K562 (cell line): Measurements from ENCODE around the gene TECPR2. TPM values are rescaled to one million over a fixed set of nuclear protein-coding genes. Genes with fewer than 3 reads are reported as not detected.

Source experiments
- ATAC-seq: fragments of 200-7000 bp; cut with Tn5 transposase; 3 replicates; pipeline ENCODE4 v1.9.1; 2020; ENCODE audit warnings: moderate library complexity
- BruUV-seq: library from RNA; stranded (reverse); fragments of 400-500 nt; replicated peaks from 2 replicates; lab custom pipeline; 2021; lab: Mats Ljungman, UMichigan
- CTCF ChIA-PET: fragments of 300-600 bp; formaldehyde crosslinking; extraction: SDS; loops from one replicate; lab custom pipeline; 2021; ENCODE audit warnings: low intra/inter-chr PET ratio; lab: Yijun Ruan, JAX
- POLR2A ChIA-PET: fragments of 300-600, 350-650 bp; sonication (Branson Sonifier 250); formaldehyde crosslinking; extraction: SDS; loops from one replicate; lab custom pipeline; 2021; ENCODE audit warnings: antibody characterized with exemption, inconsistent platforms; lab: Yijun Ruan, JAX
- DNase-seq, 4 experiments: peaks; one replicate each; pipeline versions ENCODE4 v3.0.0 to v3.0.0-alpha.2; 2011 to 2018; ENCODE audit warnings: low spot score in 3 of 4, mixed read lengths in 3 of 4; ENCODE audit errors: extremely low read depth in 1 of 4
- FAIRE-seq: peaks from 2 replicates; lab custom pipeline; 2011; peaks lifted over from hg19 to GRCh38; lab: Jason Lieb, UNC
- H2AFZ ChIP-seq: 2 replicates; pipeline ENCODE4 v1.6.0; 2011; ENCODE audit warnings: low read depth, low read length, control low read depth, inconsistent platforms
- H3K27ac ChIP-seq: fragments of 200-600 bp; 3 replicates; pipeline ENCODE4 v1.8.0; 2011; ENCODE audit warnings: low read depth, mild to moderate bottlenecking, control low read depth, inconsistent platforms, low read length, moderate library complexity, mixed read lengths; ENCODE audit errors: extremely low read depth
- H3K27me3 ChIP-seq, 2 experiments: fragments of 300-600 bp in 1 of 2; 2 replicates in 1 of 2; 3 replicates in 1 of 2; pipeline versions ENCODE4 v1.6.0 to v1.8.0; 2011; ENCODE audit warnings: inconsistent platforms in 2 of 2, low read length in 2 of 2, mild to moderate bottlenecking in 1 of 2, mixed read lengths in 1 of 2, moderate library complexity in 1 of 2; ENCODE audit not compliant: control insufficient read depth in 2 of 2, insufficient read depth in 2 of 2
- H3K36me3 ChIP-seq: fragments of 300-600 bp; 3 replicates; pipeline ENCODE4 v1.8.0; 2011; ENCODE audit warnings: mild to moderate bottlenecking, low read length, inconsistent platforms; ENCODE audit not compliant: control insufficient read depth, insufficient read depth
- H3K4me1 ChIP-seq, 2 experiments: fragments of 200-600 bp in 1 of 2; replicated peaks in 1 of 2; 2 replicates in 1 of 2; 3 replicates in 1 of 2; pipeline versions ENCODE4 v1.5.1 to v1.8.0; 2011; ENCODE audit warnings: inconsistent platforms in 2 of 2, low read length in 2 of 2, mild to moderate bottlenecking in 1 of 2, mixed read lengths in 1 of 2, moderate library complexity in 1 of 2; ENCODE audit not compliant: control insufficient read depth in 2 of 2, insufficient read depth in 2 of 2
- H3K4me2 ChIP-seq: 2 replicates; pipeline ENCODE4 v1.6.1; 2011; ENCODE audit warnings: low read length, control low read depth, inconsistent platforms, mixed read lengths; ENCODE audit not compliant: insufficient read depth
- H3K4me3 ChIP-seq: fragments of 200-600 bp; sonication (generic), shearing (Covaris generic); 2 replicates; pipeline ENCODE4 v1.5.1; 2016; ENCODE audit warnings: control low read depth, inconsistent platforms
- H3K79me2 ChIP-seq: fragments of 200-600 bp; 3 replicates; pipeline ENCODE4 v1.8.0; 2011; ENCODE audit warnings: low read length, inconsistent platforms; ENCODE audit not compliant: control insufficient read depth, insufficient read depth
- H3K9ac ChIP-seq, 2 experiments: 2 replicates each; pipeline versions ENCODE4 v1.6.0 to v1.6.1; 2011; ENCODE audit warnings: low read depth in 2 of 2, low read length in 2 of 2, control low read depth in 1 of 2, inconsistent platforms in 1 of 2, mild to moderate bottlenecking in 1 of 2, mixed read lengths in 1 of 2; ENCODE audit not compliant: insufficient read depth in 1 of 2
- H3K9me1 ChIP-seq: one replicate; pipeline ENCODE4 v1.6.0; 2011; ENCODE audit warnings: inconsistent platforms, mild to moderate bottlenecking, low read length, moderate library complexity; ENCODE audit not compliant: control insufficient read depth, insufficient read depth
- H3K9me3 ChIP-seq: replicated peaks from 2 replicates; pipeline ENCODE4 v1.5.1; 2011; ENCODE audit warnings: low read depth, low read length, inconsistent platforms; ENCODE audit not compliant: control insufficient read depth, insufficient read depth
- H4K20me1 ChIP-seq: replicated peaks from 2 replicates; pipeline ENCODE4 v1.6.1; 2011; ENCODE audit warnings: low read length, inconsistent platforms, mixed read lengths; ENCODE audit not compliant: control insufficient read depth, insufficient read depth
- KLF16 ChIP-seq: IDR thresholded peaks from 2 replicates; pipeline ENCODE4 v1.6.1; 2016; ENCODE audit warnings: antibody characterized with exemption
- NCOA4 ChIP-seq: fragments of 450-650 bp; IDR thresholded peaks from 2 replicates; pipeline ENCODE4 v1.6.1; 2018; ENCODE audit warnings: mild to moderate bottlenecking; ENCODE audit not compliant: partially characterized antibody
- SPI1 ChIP-seq: IDR thresholded peaks from 2 replicates; pipeline ENCODE4 v1.6.1; 2011; ENCODE audit warnings: low read depth, low read length, control low read depth, borderline replicate concordance
- TFAM ChIP-seq: fragments of 250-450 bp; sonication (Bioruptor Pico); conservative IDR thresholded peaks from 2 replicates; pipeline ENCODE4 v1.5.0; 2021; ENCODE audit warnings: mild to moderate bottlenecking, moderate library complexity
- WGBS: fragments of 100-300 bp; shearing (Covaris generic); methylation state at CpG from one replicate; pipeline ENCODE4 v1.1.6; 2016; ENCODE audit warnings: low coverage, mixed read lengths; ENCODE audit not compliant: insufficient coverage; ENCODE audit errors: missing lambda C conversion rate; 5-methylcytosine and 5-hydroxymethylcytosine counted together
- in situ Hi-C: fragments of 300-500 bp; cut with MboI; formaldehyde crosslinking; loops from 4 replicates; pipeline ENCODE4 v1.15.0; 2018; ENCODE audit warnings: inconsistent platforms, mixed read lengths
- intact Hi-C: fragments of 100-400 bp; cut with micrococcal nuclease; formaldehyde crosslinking; loops from 2 replicates; pipeline ENCODE4 v1.14.2; 2022
- polyA plus RNA-seq, 8 experiments: library from polyadenylated mRNA; depleted of rRNA in 4 of 8; stranded (reverse) in 5 of 8; unstranded in 3 of 8; fragments of >200 nt; fragmentation: Nextera tagmentation in 2 of 8; fragmentation: Illumina TruSeq in 1 of 8; extraction: Ambion mirVana in 2 of 8; extraction: Trizol in 1 of 8; gene quantifications; 2 replicates each; pipeline versions ENCODE4 v1.2.1 to v1.2.3, GENCODE V29; 2011 to 2014; ENCODE audit warnings: inconsistent platforms in 1 of 8, missing spikeins in 1 of 8
- total RNA-seq, 7 experiments: library from RNA; depleted of rRNA in 6 of 7; stranded (reverse); fragments of >200 nt in 6 of 7; fragmentation: Illumina TruSeq in 2 of 7; extraction: Trizol in 2 of 7; gene quantifications; 2 replicates each; pipeline versions ENCODE4 v1.2.1 to v1.2.3, GENCODE V29; 2011 to 2021; ENCODE audit warnings: low replicate concordance in 1 of 7
- TF ChIP-seq, protein P1 (sequence below): fragments of 200-600 bp; sonication (generic); IDR thresholded peaks from one replicate; pipeline ENCODE4 v1.6.1; 2012; ENCODE audit warnings: mild to moderate bottlenecking, low read depth, low read length, inconsistent platforms
- TF ChIP-seq, protein P2 (sequence below): fragments of 450-650 bp; IDR thresholded peaks from 2 replicates; pipeline ENCODE4 v1.6.1; 2017; ENCODE audit warnings: mild to moderate bottlenecking, moderate library complexity
- TF ChIP-seq, protein P3 (sequence below): sonication (generic); formaldehyde crosslinking; IDR thresholded peaks from 2 replicates; pipeline ENCODE4 v1.5.0; 2020; ENCODE audit warnings: missing genetic modification reagents

TECPR2 gene
- total and polyA plus RNA-seq, 9 of the 15 experiments (the other 6 are each of a cell fraction or from before 2014, with no cell fraction given), result 0.04 to 3.0 (median 0.83) TPM

DNA sequence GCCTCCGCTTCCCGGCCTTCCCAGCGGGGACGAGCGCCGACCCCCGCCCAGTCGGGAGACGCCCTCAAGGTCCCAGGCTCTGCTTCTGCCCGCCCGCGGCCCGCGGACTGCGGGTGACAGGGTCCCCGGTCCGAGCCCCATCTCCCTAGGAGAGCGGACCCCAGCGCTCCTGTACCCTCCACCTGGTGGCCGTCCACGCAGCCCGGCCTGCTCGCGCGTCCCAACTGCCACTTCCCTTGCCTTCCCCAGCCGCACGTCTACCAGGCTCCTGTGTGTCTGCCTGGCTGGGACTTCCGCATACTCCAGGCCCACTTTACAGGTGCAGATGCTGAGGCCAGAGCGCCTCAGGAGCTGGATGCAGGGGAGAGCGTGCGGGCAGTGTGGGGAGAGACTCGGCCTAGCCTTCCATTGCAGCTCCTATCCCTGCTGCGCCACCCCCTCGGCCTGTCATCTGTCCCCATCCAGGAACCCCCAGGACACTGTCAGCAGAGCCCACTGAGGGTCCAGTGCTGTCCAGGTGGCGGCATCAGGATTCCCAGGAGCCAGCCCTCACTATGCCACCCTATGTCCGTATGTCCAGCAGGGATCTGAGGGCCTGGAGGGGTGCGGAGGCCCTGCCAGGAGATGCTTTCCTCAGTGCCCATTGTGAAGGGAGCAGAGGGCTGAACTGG is 154.8 kb downstream of the TECPR2 start:
- Histone ChIP-seq H3K9me3 (no peaks in the 10 kb centered on the region), H3K4me1 (peaks cover 0 to 24% of the 10 kb centered on the region in 2 experiments; a peak in 2 of 5 replicates), H3K4me2 (peak overlapping the region; percentile 71), H3K9me1 (no peaks in the 10 kb centered on the region), H3K27me3 (no peaks in the 10 kb centered on the region), H3K36me3 (no peaks in the 10 kb centered on the region), H3K79me2 (no peaks in the 10 kb centered on the region), H3K4me3 (peak overlapping the region; percentile 61), H3K27ac (peak overlapping the region; percentile 81; the same call in 2 of the 3 replicates), H4K20me1 (no peaks in the 10 kb centered on the region), H2AFZ (peak overlapping the region; percentile 85), H3K9ac (peak overlapping the region; percentile 77 to 91; a peak in 3 of 4 replicates)
- 87% methylated on average over 9 of the region's 37 CpGs for WGBS
- FAIRE-seq (no peak), DNase-seq (no peak), ATAC-seq (peak; percentile 59)
- BruUV-seq, result no TSS peak
- ChIA-PET CTCF (interaction anchor here (1.0 to 2.8 kb wide), 2 partner anchors 76 to 79 kb away, joined by 3 to 38 read pairs; no protein-coding TSS in a partner anchor), POLR2A (interaction anchor here (0.6 to 0.9 kb wide), 2 partner anchors 113 to 177 kb away, joined by 3 to 4 read pairs; no protein-coding TSS in a partner anchor)
- in situ Hi-C loops, result loop anchor here (5.0 to 25.0 kb wide), 3 partner anchors 75 to 395 kb away; partner anchors contain the start of gene AMN
- intact Hi-C loops, result loop anchor here (5.0 kb wide), 1 partner anchor 200 kb away; the partner anchor contains the start of gene ZNF839
- TF ChIP-seq TFAM (CRISPR knock-in tag) (no peak), NCOA4 (no peak), KLF16 (no peak), SPI1 (no peak)
- TF ChIP-seq, protein P1, sequence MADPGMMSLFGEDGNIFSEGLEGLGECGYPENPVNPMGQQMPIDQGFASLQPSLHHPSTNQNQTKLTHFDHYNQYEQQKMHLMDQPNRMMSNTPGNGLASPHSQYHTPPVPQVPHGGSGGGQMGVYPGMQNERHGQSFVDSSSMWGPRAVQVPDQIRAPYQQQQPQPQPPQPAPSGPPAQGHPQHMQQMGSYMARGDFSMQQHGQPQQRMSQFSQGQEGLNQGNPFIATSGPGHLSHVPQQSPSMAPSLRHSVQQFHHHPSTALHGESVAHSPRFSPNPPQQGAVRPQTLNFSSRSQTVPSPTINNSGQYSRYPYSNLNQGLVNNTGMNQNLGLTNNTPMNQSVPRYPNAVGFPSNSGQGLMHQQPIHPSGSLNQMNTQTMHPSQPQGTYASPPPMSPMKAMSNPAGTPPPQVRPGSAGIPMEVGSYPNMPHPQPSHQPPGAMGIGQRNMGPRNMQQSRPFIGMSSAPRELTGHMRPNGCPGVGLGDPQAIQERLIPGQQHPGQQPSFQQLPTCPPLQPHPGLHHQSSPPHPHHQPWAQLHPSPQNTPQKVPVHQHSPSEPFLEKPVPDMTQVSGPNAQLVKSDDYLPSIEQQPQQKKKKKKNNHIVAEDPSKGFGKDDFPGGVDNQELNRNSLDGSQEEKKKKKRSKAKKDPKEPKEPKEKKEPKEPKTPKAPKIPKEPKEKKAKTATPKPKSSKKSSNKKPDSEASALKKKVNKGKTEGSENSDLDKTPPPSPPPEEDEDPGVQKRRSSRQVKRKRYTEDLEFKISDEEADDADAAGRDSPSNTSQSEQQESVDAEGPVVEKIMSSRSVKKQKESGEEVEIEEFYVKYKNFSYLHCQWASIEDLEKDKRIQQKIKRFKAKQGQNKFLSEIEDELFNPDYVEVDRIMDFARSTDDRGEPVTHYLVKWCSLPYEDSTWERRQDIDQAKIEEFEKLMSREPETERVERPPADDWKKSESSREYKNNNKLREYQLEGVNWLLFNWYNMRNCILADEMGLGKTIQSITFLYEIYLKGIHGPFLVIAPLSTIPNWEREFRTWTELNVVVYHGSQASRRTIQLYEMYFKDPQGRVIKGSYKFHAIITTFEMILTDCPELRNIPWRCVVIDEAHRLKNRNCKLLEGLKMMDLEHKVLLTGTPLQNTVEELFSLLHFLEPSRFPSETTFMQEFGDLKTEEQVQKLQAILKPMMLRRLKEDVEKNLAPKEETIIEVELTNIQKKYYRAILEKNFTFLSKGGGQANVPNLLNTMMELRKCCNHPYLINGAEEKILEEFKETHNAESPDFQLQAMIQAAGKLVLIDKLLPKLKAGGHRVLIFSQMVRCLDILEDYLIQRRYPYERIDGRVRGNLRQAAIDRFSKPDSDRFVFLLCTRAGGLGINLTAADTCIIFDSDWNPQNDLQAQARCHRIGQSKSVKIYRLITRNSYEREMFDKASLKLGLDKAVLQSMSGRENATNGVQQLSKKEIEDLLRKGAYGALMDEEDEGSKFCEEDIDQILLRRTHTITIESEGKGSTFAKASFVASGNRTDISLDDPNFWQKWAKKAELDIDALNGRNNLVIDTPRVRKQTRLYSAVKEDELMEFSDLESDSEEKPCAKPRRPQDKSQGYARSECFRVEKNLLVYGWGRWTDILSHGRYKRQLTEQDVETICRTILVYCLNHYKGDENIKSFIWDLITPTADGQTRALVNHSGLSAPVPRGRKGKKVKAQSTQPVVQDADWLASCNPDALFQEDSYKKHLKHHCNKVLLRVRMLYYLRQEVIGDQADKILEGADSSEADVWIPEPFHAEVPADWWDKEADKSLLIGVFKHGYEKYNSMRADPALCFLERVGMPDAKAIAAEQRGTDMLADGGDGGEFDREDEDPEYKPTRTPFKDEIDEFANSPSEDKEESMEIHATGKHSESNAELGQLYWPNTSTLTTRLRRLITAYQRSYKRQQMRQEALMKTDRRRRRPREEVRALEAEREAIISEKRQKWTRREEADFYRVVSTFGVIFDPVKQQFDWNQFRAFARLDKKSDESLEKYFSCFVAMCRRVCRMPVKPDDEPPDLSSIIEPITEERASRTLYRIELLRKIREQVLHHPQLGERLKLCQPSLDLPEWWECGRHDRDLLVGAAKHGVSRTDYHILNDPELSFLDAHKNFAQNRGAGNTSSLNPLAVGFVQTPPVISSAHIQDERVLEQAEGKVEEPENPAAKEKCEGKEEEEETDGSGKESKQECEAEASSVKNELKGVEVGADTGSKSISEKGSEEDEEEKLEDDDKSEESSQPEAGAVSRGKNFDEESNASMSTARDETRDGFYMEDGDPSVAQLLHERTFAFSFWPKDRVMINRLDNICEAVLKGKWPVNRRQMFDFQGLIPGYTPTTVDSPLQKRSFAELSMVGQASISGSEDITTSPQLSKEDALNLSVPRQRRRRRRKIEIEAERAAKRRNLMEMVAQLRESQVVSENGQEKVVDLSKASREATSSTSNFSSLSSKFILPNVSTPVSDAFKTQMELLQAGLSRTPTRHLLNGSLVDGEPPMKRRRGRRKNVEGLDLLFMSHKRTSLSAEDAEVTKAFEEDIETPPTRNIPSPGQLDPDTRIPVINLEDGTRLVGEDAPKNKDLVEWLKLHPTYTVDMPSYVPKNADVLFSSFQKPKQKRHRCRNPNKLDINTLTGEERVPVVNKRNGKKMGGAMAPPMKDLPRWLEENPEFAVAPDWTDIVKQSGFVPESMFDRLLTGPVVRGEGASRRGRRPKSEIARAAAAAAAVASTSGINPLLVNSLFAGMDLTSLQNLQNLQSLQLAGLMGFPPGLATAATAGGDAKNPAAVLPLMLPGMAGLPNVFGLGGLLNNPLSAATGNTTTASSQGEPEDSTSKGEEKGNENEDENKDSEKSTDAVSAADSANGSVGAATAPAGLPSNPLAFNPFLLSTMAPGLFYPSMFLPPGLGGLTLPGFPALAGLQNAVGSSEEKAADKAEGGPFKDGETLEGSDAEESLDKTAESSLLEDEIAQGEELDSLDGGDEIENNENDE, result no peak
- TF ChIP-seq, protein P2, sequence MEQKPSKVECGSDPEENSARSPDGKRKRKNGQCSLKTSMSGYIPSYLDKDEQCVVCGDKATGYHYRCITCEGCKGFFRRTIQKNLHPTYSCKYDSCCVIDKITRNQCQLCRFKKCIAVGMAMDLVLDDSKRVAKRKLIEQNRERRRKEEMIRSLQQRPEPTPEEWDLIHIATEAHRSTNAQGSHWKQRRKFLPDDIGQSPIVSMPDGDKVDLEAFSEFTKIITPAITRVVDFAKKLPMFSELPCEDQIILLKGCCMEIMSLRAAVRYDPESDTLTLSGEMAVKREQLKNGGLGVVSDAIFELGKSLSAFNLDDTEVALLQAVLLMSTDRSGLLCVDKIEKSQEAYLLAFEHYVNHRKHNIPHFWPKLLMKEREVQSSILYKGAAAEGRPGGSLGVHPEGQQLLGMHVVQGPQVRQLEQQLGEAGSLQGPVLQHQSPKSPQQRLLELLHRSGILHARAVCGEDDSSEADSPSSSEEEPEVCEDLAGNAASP, result no peak
- TF ChIP-seq, protein P3, sequence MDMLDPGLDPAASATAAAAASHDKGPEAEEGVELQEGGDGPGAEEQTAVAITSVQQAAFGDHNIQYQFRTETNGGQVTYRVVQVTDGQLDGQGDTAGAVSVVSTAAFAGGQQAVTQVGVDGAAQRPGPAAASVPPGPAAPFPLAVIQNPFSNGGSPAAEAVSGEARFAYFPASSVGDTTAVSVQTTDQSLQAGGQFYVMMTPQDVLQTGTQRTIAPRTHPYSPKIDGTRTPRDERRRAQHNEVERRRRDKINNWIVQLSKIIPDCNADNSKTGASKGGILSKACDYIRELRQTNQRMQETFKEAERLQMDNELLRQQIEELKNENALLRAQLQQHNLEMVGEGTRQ (CRISPR knock-in tag), result no peak
